HEK293T (cell line): ENCODE data around the gene WDR27.

Experiments
- ARNT ChIP-seq: fragments of 450-650 bp; IDR thresholded peaks from 2 replicates; pipeline ENCODE4 v1.6.1; 2017; ENCODE audit warnings: mild to moderate bottlenecking
- BHLHE40 ChIP-seq: fragments of 450-650 bp; IDR thresholded peaks from 2 replicates; pipeline ENCODE4 v1.6.1; 2016; ENCODE audit warnings: mild to moderate bottlenecking, moderate library complexity, borderline replicate concordance
- CTBP1 ChIP-seq: fragments of 450-650 bp; IDR thresholded peaks from 2 replicates; pipeline ENCODE4 v1.6.1; 2016; ENCODE audit warnings: borderline replicate concordance
- ELF4 ChIP-seq: fragments of 450-650 bp; IDR thresholded peaks from 2 replicates; pipeline ENCODE4 v1.6.1; 2017; ENCODE audit warnings: antibody characterized with exemption
- FOXA1 ChIP-seq: fragments of 450-650 bp; IDR thresholded peaks from 2 replicates; pipeline ENCODE4 v1.6.1; 2016; ENCODE audit warnings: mild to moderate bottlenecking
- FOXK2 ChIP-seq: fragments of 450-650 bp; IDR thresholded peaks from 2 replicates; pipeline ENCODE4 v1.6.1; 2016; ENCODE audit warnings: mild to moderate bottlenecking
- FOXM1 ChIP-seq: fragments of 450-650 bp; IDR thresholded peaks from 2 replicates; pipeline ENCODE4 v1.6.1; 2017; ENCODE audit warnings: mild to moderate bottlenecking, borderline replicate concordance
- L3MBTL2 ChIP-seq: fragments of 450-650 bp; conservative IDR thresholded peaks from 2 replicates; pipeline ENCODE4 v1.6.1; 2016; ENCODE audit warnings: mild to moderate bottlenecking
- NFRKB ChIP-seq: fragments of 450-650 bp; IDR thresholded peaks from 2 replicates; pipeline ENCODE4 v1.6.1; 2016; ENCODE audit warnings: mild to moderate bottlenecking, moderate library complexity
- SP1 ChIP-seq: fragments of 450-650 bp; IDR thresholded peaks from 2 replicates; pipeline ENCODE4 v1.6.1; 2017
- SUZ12 ChIP-seq: fragments of 450-650 bp; IDR thresholded peaks from 2 replicates; pipeline ENCODE4 v1.6.1; 2016; ENCODE audit warnings: mild to moderate bottlenecking
- TARDBP ChIP-seq: fragments of 450-650 bp; IDR thresholded peaks from 2 replicates; pipeline ENCODE4 v1.6.1; 2016
- ZNF384 ChIP-seq: fragments of 450-650 bp; IDR thresholded peaks from 2 replicates; pipeline ENCODE4 v1.6.1; 2016
- TF ChIP-seq, protein P1 (sequence below): fragments of 450-650 bp; IDR thresholded peaks from 2 replicates; pipeline ENCODE4 v1.6.1; 2016

DNA sequence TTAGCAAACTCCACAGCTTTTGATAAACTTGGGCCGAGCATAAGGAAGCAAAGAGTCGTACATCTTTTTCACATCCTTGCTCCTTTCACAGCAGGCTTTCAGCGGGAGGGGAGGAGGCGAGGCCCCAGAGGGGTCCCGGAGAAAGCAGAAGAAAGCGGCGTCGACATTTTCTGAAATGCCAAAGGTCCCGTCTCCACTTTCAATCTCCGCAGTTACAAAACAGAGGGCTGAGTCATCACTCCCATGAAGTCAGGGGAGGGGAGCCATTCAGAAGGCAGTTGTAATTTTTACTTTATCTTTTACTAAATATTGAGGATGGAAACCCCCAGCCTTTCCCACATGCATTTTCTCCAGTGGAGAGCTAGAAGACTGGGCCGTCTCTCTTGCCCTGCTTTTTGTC lies 274.0 kb downstream of the WDR27 start:
- no peak for TF ChIP-seq FOXK2
- TF ChIP-seq SP1, result no peak
- TF ChIP-seq FOXM1, result no peak
- TF ChIP-seq SUZ12, result no peak
- TF ChIP-seq TARDBP, result no peak
- no peak for TF ChIP-seq L3MBTL2
- TF ChIP-seq ZNF384, result no peak
- no peak for TF ChIP-seq FOXA1
- TF ChIP-seq CTBP1, result no peak
- no peak for TF ChIP-seq NFRKB
- no peak for TF ChIP-seq BHLHE40
- TF ChIP-seq, protein P1, sequence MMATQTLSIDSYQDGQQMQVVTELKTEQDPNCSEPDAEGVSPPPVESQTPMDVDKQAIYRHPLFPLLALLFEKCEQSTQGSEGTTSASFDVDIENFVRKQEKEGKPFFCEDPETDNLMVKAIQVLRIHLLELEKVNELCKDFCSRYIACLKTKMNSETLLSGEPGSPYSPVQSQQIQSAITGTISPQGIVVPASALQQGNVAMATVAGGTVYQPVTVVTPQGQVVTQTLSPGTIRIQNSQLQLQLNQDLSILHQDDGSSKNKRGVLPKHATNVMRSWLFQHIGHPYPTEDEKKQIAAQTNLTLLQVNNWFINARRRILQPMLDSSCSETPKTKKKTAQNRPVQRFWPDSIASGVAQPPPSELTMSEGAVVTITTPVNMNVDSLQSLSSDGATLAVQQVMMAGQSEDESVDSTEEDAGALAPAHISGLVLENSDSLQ, result no peak
- TF ChIP-seq ARNT, result no peak
- TF ChIP-seq ELF4, result no peak
